ENCODE results near the gene BDH1.

Gene BDH1

DNA sequence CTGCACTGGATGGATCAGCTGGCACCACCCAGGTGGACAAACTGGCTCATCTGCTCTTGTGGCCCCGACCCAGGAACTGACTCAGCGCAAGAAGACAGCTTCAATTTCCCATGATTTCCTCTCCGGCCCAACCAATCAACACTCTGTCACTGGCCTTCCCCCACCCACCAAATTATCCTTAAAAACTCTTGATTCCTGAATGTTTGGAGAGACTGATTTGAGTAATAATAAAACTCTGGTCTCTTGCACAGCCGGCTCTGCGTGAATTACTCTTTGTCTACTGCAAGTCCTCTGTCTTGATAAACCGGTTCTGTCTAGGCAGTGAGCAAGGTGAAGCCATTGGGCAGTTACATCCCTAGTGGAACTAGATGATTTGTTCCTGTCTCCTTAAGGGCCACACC, 16.1 kb downstream of the BDH1 start:
- H3K4me3 ChIP-seq (ENCODE audit: control insufficient read depth, low read depth, low read length), result no peak overlapping the region
- TF ChIP-seq CTCF (conservative IDR thresholded peaks at IDR 0.05; ENCODE audit: control insufficient read depth, insufficient read depth, low read depth, low read length), result no peak
- no peak for DNase-seq (ENCODE audit: low read depth)

DNA sequence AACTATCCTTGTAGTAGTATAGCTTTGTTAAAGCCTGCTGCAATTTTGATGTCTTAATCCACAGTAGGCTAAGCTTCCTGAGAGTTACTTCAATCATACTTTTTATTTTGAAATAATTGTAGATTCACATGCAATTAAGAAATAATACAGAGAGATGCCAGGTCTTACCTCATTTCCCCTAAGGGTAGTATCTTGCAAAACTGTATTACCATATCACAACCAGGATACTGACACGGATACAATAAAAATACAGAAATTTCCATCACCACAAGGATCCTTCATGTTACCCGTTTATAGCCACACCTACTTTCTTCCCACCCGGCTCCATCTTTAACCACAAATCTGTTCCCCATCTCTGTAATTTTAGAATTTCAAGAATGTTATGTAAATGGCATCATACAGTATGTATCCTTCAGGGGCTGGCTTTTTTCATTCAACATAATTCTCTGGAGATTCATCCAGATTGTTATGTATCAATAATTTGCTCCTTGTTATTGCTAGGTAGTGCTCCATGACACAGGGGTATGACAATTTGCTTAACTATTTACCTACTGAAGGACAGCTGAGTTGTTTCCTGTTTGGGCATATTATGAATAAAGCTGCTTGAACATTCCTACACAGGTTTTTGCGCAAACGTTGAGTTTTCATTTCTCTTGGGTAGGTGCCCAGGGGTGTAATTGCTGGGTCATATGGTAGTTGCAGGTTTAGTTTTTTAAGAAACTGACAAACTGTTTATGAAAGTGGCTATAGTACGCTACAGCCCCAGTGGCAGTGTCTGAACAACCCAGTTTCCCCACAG, 21.6 kb downstream of the BDH1 start:
- DNase-seq (ENCODE audit: low read depth), result peak; percentile 36
- no peak overlapping the region for H3K4me3 ChIP-seq (ENCODE audit: control insufficient read depth, low read depth, low read length)
- no peak for TF ChIP-seq CTCF (conservative IDR thresholded peaks at IDR 0.05; ENCODE audit: control insufficient read depth, insufficient read depth, low read depth, low read length)

DNA sequence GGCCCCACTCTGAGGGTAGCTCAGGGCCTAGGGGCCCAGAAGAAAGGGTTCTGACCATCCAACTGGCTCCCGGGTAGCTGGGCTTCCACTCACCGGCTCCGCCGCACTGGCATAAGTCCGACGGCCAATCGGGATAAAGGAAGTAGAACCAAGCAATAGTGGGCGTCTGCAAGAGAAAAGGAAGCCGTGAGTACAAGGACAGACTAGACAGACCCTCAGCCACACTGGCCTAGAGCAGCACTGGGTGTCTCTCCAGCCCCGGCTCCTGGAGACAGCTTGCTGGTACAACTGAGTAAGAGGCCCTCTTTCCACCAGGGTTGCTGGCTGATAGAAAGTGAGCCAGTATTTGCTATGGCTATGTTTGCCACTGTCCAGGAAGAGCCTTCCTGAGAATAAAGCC, 22.4 kb downstream of the BDH1 start:
- no peak for TF ChIP-seq CTCF (conservative IDR thresholded peaks at IDR 0.05; ENCODE audit: control insufficient read depth, insufficient read depth, low read depth, low read length)
- no peak overlapping the region for H3K4me3 ChIP-seq (ENCODE audit: control insufficient read depth, low read depth, low read length)
- DNase-seq (ENCODE audit: low read depth), result no peak

DNA sequence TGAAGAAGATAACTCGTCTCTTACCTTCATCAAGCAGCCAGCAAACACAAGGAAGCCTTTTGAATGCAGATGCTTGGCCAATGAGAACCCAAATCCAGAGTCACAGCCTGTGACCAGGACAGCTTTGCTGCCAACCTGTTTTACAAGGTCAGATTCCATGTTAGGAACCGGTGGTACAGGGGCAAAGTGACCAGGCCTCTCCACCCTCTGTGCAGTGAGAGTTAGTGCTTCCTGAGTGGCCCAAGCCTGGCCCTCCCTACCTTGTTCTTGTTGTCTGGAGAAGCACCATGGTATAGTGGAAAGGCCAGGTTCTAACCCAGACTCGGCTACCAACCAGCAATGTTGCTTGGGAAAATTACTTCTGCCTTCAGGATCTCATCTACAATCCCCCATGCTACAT, 23.4 kb downstream of the BDH1 start:
- DNase-seq (ENCODE audit: low read depth), result no peak
- TF ChIP-seq CTCF (conservative IDR thresholded peaks at IDR 0.05; ENCODE audit: control insufficient read depth, insufficient read depth, low read depth, low read length), result no peak
- H3K4me3 ChIP-seq (ENCODE audit: control insufficient read depth, low read depth, low read length), result no peak overlapping the region

GRCh38 chr3:197528190-197528589, 27.6 kb downstream of the BDH1 start:
- no peak overlapping the region for H3K4me3 ChIP-seq (ENCODE audit: control insufficient read depth, low read depth, low read length)
- DNase-seq (ENCODE audit: low read depth), result no peak
- TF ChIP-seq CTCF (conservative IDR thresholded peaks at IDR 0.05; ENCODE audit: control insufficient read depth, insufficient read depth, low read depth, low read length), result no peak

DNA sequence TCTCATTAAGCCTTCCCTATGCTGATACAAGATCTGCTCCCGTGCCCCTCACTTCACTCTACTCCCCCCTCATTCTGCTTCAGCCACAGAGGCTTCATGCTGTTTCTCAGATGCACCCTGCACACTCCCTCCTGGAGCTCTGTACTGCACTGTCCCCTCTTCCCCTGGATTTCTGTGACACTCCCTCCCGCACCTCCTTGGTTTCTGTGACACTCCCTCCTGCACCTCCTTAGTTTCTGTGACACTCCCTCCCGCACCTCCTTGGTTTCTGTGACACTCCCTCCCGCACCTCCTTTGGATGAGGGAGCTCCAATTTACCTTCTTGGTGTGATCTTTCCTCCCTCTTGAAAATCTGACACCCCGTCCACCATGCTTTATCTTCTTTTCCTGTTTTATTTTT, 28.2 kb downstream of the BDH1 start:
- DNase-seq (ENCODE audit: low read depth), result no peak
- H3K4me3 ChIP-seq (ENCODE audit: control insufficient read depth, low read depth, low read length), result no peak overlapping the region
- no peak for TF ChIP-seq CTCF (conservative IDR thresholded peaks at IDR 0.05; ENCODE audit: control insufficient read depth, insufficient read depth, low read depth, low read length)
